BJ (cell line): ENCODE measurements around the gene LBHD1. TPM values are rescaled to one million over a fixed set of nuclear protein-coding genes. Genes with fewer than 3 reads are reported as not detected.
"Not testable (repeated sequence)": the region's sequence is repeated elsewhere in the genome, so short reads cannot be mapped to it uniquely, and the experiment has no call there.

Experiments
- CTCF ChIA-PET: fragments of 350-600 bp; formaldehyde crosslinking; extraction: SDS; loops from one replicate; lab custom pipeline; 2021; ENCODE audit warnings: antibody characterized with exemption, inconsistent platforms; lab: Yijun Ruan, JAX
- POLR2A ChIA-PET: fragments of 300-600 bp; sonication (Branson Sonifier 250); formaldehyde crosslinking; extraction: SDS; loops from one replicate; lab custom pipeline; 2021; ENCODE audit warnings: antibody characterized with exemption; lab: Charles Lee
- DNase-seq: peaks from one replicate; pipeline ENCODE4 v3.0.0-alpha.2; 2011; ENCODE audit warnings: low read depth
- H3K27me3 ChIP-seq: 2 replicates; pipeline ENCODE4 v1.6.0; 2011; ENCODE audit warnings: low read length; ENCODE audit not compliant: control insufficient read depth, insufficient read depth
- H3K36me3 ChIP-seq: 2 replicates; pipeline ENCODE4 v1.5.1; 2011; ENCODE audit warnings: low read length; ENCODE audit not compliant: control insufficient read depth, insufficient read depth
- H3K4me3 ChIP-seq: 2 replicates; pipeline ENCODE4 v1.5.1; 2011; ENCODE audit warnings: low read depth, mild to moderate bottlenecking, control low read depth, low read length
- polyA plus RNA-seq: library from polyadenylated mRNA; depleted of rRNA; stranded (reverse); fragments of >200 nt; gene quantifications from 2 replicates; pipeline ENCODE4 v1.2.3, GENCODE V29; 2011
- TF ChIP-seq, protein P1 (sequence below): IDR thresholded peaks from 2 replicates; pipeline ENCODE4 v1.5.1; 2011; ENCODE audit warnings: low read depth, mild to moderate bottlenecking, control low read depth, inconsistent platforms, low read length, moderate library complexity; ENCODE audit not compliant: insufficient read depth

LBHD1 gene
- polyA plus RNA-seq, 1 experiment = 4.0 TPM

DNA sequence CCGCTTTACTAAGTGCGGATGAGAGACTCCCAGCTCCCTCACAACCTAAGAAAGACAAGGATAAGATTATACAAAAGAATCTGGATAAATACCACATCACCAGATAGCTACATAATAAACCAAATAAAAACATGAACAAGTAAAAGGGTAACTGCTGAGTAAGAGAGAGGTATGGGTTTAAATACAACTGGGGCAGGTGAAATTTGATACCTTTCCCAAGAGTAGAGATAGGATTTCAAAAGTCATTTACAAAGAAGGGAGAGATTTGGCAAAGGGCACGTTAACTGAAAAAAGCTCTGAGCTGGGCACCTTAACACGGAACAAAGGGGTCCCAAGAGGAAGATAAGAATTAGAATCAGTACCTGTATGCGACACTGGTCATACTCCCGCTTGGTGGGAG, 5.1 kb upstream of the LBHD1 start:
- TF ChIP-seq, protein P1, sequence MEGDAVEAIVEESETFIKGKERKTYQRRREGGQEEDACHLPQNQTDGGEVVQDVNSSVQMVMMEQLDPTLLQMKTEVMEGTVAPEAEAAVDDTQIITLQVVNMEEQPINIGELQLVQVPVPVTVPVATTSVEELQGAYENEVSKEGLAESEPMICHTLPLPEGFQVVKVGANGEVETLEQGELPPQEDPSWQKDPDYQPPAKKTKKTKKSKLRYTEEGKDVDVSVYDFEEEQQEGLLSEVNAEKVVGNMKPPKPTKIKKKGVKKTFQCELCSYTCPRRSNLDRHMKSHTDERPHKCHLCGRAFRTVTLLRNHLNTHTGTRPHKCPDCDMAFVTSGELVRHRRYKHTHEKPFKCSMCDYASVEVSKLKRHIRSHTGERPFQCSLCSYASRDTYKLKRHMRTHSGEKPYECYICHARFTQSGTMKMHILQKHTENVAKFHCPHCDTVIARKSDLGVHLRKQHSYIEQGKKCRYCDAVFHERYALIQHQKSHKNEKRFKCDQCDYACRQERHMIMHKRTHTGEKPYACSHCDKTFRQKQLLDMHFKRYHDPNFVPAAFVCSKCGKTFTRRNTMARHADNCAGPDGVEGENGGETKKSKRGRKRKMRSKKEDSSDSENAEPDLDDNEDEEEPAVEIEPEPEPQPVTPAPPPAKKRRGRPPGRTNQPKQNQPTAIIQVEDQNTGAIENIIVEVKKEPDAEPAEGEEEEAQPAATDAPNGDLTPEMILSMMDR = no peak
- CTCF ChIA-PET = interaction anchor here (1.4 to 1.7 kb wide), 2 partner anchors 12 to 18 kb away, joined by 5 to 6 read pairs; partner anchors contain the start of gene LRRN4CL
- no peak for DNase-seq
- Histone ChIP-seq H3K4me3 (no peak overlapping the region), H3K27me3 (no peaks in the 10 kb centered on the region), H3K36me3 (peaks cover 13% of the 10 kb centered on the region)
- POLR2A ChIA-PET = no interaction called here

DNA sequence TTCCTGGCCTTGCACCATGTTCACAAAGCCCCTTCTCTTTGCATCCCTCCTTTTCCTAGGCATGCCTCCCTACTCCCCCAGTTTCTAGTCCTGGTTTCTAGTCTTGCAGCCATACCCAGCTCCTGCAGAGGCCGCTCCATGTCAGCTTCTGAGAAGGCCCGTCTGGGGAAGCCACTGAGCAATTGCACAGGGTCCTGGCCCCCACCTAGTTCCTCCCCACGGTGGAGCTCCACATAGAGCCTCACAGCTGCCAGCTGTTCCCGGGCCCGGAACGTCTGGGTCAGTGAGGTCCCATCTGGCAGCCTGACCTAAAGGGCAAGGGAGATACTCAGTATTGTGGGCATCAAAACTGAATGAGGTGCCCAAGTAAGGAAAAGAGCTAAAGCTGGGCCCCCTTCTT, 4.6 kb upstream of the LBHD1 start:
- POLR2A ChIA-PET = no interaction called here
- Histone ChIP-seq H3K27me3 (no peaks in the 10 kb centered on the region), H3K4me3 (no peak overlapping the region), H3K36me3 (peaks cover 13% of the 10 kb centered on the region)
- CTCF ChIA-PET = interaction anchor here (1.4 to 1.7 kb wide), 2 partner anchors 12 to 18 kb away, joined by 5 to 6 read pairs; partner anchors contain the start of gene LRRN4CL
- no peak for DNase-seq
- TF ChIP-seq, protein P1 = no peak

DNA sequence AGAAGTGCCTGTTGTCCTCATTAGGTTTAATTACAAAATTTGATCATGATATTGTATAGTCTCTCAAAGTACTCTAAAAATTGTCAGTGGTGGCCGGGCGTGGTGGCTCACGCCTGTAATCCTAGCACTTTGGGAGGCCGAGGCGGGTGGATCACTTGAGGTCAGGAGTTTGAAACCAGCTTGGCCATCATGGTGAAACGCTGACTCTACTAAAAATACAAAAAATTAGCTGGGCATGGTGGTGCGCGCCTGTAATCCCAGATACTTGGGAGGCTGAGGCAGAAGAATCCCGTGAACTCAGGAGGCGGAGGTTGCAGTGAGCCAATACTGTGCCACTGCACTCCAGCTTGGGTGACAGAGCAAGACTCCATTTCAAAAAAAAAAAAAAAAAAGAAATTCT, 3.3 kb upstream of the LBHD1 start:
- ChIA-PET CTCF (interaction anchor here (0.7 to 1.2 kb wide), 2 partner anchors 15 to 197 kb away, joined by 3 to 4 read pairs; no protein-coding TSS in a partner anchor), POLR2A (interaction anchor here (1.3 kb wide), 1 partner anchor 10 kb away, joined by 18 read pairs; the partner anchor contains the start of genes C11orf98 and CSKMT)
- H3K36me3 ChIP-seq = peaks cover 13% of the 10 kb centered on the region
- not testable (repeated sequence) for H3K4me3 ChIP-seq, H3K27me3 ChIP-seq, DNase-seq

DNA sequence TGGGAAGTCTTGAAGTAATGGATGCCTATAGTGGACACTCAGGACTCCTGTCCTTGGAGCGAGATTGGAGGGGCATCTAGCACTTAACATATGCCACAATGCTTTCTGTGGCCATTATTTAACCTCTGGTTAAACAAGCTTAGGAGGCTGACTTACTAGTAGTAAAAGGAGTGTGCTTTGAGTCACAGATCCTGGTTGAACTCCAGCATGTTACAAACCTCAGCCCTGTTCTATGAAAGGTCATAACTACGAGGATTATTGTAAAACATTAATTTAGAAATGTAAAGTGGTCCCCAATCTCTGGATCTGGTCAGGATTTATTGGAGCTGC, 1.1 kb upstream of the LBHD1 start:
- no peak for DNase-seq
- POLR2A ChIA-PET = interaction anchor here (0.6 kb wide), 1 partner anchor 34 kb away, joined by 3 read pairs; the partner anchor contains the start of genes BSCL2 and GNG3
- no peak overlapping the region for H3K4me3 ChIP-seq
- no peaks in the 10 kb centered on the region for H3K27me3 ChIP-seq
- TF ChIP-seq, protein P1 = no peak
- peaks cover 17% of the 10 kb centered on the region for H3K36me3 ChIP-seq
- CTCF ChIA-PET = interaction anchor here (0.8 to 3.4 kb wide), 3 partner anchors 8 to 29 kb away, joined by 3 to 15 read pairs (median 3); no protein-coding TSS in a partner anchor

DNA sequence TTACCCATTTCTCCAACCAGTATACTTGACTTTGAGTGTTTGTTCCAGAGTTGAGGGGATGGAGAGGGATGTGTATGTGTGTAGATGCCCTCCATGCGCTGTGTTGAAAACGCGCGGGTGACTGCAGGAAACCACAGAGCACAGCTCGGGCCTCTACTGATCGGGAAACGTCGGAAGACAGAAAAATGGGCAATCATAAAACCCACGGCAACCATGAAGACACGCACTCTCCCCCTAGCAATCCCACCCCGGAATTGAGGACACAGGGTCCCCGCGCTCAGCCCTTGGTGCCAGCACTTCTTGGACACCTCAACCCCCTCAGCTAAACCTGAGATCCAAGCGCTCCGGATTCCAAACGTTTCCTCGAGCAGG, 845 bp downstream of the LBHD1 start:
- Histone ChIP-seq H3K36me3 (peaks cover 15% of the 10 kb centered on the region), H3K27me3 (no peaks in the 10 kb centered on the region), H3K4me3 (peak overlapping the region; percentile 78)
- ChIA-PET POLR2A (no interaction called here), CTCF (interaction anchor here (1.0 to 3.4 kb wide), 5 partner anchors 10 to 37 kb away, joined by 3 to 15 read pairs (median 5); partner anchors contain the start of genes BSCL2, GNG3 and LRRN4CL)
- no peak for DNase-seq
- TF ChIP-seq, protein P1 = no peak
